GM20000 (cell line): Measurements from ENCODE around the gene SETSIP.

Experiments used
- DNase-seq: peaks from one replicate; pipeline ENCODE4 v3.0.0; 2012; ENCODE audit warnings: low spot score
- TF ChIP-seq, protein P1 (sequence below): IDR thresholded peaks from 2 replicates; pipeline ENCODE4 v1.5.1; 2012; ENCODE audit warnings: mild to moderate bottlenecking, control low read depth; ENCODE audit errors: extremely low read depth, missing control alignments

Gene SETSIP, protein sequence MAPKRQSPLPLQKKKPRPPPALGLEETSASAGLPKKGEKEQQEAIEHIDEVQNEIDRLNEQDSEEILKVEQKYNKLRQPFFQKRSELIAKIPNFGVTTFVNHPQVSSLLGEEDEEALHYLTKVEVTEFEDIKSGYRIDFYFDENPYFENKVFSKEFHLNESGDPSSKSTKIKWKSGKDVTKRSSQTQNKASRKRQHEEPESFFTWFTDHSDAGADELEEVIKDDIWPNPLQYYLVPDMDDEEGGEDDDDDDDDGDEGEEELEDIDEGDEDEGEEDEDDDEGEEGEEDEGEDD

DNA sequence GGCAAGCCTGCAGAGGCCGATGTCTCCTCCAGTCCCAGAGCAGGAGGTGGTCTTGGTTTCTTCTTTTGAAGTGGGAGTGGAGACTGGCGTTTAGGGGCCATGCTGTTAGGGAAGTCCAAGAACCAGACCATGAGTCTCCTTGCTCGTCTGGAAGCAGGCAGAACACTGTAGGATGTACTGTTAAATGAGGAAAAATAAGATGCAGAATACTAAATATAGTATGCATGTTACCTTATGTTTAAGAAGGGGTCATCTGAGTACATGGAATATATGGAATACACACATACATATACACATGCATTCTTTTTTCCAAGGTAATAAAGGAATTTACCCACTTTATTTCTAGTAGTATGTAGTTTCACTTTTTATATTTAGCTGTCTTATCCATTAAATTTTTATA lies at the start of gene SETSIP:
Gene SETSIP (minus strand): TSS at position 101 of the 400 bp plus-strand sequence. CDS start 0 bp downstream, at position 101.
- no peak for DNase-seq
- TF ChIP-seq, protein P1, sequence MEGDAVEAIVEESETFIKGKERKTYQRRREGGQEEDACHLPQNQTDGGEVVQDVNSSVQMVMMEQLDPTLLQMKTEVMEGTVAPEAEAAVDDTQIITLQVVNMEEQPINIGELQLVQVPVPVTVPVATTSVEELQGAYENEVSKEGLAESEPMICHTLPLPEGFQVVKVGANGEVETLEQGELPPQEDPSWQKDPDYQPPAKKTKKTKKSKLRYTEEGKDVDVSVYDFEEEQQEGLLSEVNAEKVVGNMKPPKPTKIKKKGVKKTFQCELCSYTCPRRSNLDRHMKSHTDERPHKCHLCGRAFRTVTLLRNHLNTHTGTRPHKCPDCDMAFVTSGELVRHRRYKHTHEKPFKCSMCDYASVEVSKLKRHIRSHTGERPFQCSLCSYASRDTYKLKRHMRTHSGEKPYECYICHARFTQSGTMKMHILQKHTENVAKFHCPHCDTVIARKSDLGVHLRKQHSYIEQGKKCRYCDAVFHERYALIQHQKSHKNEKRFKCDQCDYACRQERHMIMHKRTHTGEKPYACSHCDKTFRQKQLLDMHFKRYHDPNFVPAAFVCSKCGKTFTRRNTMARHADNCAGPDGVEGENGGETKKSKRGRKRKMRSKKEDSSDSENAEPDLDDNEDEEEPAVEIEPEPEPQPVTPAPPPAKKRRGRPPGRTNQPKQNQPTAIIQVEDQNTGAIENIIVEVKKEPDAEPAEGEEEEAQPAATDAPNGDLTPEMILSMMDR, result no peak

DNA sequence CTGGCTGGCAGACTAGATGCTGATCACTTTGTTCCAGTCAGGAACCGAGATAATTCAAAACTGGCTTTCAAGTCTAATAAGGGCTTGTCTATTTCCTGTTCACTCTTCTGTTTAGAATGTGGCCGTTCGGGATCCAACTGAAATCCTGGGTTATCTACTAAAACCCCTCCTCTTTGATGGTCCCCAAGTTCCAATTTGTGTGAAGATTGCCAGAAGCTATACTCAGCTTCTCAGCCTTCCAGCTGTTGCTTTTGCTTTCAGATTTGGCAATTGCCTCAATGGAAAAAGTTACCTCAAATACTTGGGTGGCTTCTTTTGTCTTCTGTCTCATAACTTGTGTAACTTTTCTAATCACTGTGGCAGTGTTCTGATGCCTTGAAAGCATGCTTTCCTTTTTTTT lies 48.7 kb upstream of the SETSIP start:
- TF ChIP-seq, protein P1, result no peak
- peak; percentile 13 for DNase-seq

DNA sequence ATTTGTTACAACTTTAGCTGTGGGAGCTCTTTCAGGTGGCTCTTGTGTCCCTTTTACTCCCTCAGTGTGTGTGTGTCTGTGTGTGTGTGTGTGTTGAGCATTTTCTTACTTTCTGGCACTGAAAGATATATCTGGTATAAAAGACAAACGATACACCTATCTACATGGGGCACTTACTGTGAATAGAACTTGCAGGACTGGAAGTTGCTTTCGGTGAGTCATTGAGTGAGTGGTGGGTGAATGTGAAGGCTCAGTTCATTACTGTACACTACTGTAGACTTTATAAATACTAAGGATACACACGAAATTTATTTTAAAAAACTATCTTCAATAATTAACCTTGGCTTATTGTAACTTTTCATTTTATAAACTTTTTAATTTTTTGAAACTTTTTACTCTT lies 43.6 kb upstream of the SETSIP start:
- TF ChIP-seq, protein P1, result no peak
- no peak for DNase-seq

DNA sequence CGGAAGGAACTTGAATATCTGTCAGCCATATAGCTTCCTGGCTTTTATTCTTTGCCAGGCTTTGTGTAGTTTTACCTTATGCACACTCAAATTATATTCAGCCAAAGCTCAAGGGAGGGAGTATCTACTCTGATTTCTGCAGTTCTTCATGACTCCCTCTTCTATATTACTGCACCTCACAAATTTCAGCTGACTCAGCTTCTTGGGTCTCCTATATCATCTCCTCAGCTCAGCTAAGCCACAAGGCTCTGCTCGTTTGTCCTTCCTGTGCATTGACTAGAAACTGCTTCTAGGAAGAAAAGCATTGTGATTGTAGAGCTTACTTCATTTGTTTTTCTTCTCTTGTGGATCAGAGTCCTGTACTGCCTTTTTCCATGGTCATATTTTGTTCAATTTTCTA lies 42.3 kb upstream of the SETSIP start:
- DNase-seq, result no peak
- TF ChIP-seq, protein P1, result no peak

DNA sequence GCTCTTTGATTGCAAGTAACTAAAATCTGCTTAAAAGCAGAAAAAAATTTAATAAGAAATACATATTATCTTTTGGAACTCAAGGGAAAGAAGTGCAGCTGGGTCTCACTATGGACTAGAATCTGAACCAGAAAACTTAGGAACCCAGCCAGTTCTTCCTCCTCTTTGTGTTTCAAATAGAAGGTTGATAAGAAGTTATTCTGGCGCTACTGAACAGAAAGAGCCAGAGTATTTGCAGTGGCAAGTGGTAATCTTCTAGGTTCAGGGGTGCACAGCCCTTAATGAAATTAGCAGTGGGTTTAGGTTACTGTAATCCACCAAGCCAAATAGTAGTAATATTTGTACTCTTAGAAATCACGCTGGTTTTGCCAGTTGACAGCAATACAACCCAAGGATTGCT lies 33.4 kb upstream of the SETSIP start:
- TF ChIP-seq, protein P1, result no peak
- DNase-seq, result no peak

DNA sequence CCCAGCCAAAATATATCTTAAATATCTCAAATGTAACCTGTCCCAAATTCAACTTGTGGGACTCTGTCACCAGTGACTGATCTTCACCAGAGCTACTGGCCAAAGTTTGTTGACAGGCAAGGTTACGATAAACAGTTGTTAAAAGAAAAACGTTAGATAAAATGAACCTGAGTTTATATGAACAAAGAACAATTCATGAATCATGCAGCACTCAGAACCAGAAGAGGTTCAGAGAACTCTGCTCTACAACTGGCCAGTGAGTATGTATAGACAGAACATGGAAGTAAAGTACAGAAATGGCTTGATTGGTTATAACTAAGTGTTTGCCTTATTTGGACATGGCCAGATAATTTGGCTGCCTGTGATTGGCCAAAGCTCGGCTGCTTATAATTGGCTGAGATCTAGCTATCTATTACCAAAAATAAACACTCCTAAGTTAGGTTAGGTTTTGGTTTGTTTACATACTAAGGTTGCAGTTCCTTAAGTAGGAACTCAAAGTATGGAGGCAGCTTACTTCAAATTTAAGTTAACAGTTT lies 30.4 kb upstream of the SETSIP start:
- DNase-seq, result no peak
- TF ChIP-seq, protein P1, result no peak

DNA sequence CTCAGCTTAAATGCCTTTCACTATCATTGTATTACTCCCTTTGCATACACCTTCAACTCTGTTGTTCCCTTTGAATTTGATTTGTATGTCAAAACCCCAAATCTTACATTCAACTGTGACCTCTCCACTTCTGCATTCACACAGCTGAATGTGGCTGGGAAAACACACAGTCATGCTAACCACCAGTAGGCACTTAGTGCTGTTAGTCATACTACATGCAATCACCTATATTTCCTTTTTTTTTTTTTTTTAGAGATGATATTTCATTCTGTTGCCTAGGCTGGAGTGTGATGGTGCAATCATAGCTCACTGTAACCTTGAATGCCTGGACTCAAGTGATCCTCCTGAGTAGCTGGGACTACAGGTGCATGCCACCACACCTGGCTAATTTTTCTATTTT lies 21.1 kb upstream of the SETSIP start:
- DNase-seq, result no peak
- TF ChIP-seq, protein P1, result no peak
